Measurements from ENCODE around the gene PLCH1. TPM values are rescaled to one million over a fixed set of nuclear protein-coding genes. Genes with fewer than 3 reads are reported as not detected.
A peak's percentile ranks its signal among the peaks of the same experiment; 100 is the strongest.
"Not testable (repeated sequence)": the region's sequence is repeated elsewhere in the genome, so short reads cannot be mapped to it uniquely, and the experiment has no call there.

Gene PLCH1
- total and polyA plus RNA-seq, 9 of the 15 experiments (the other 6 are each of a cell fraction or from before 2014, with no cell fraction given), result 0.17 to 0.62 (median 0.40) TPM

GRCh38 chr3:155639462-155640055 lies 105.3 kb downstream of the PLCH1 start:
- no peaks in the 10 kb centered on the region for H4K20me1 ChIP-seq (replicated peaks; ENCODE audit: control insufficient read depth, insufficient read depth, low read length)
- H3K9ac ChIP-seq (ENCODE audit: insufficient read depth in 1 of 2, low read depth in 2 of 2, low read length in 2 of 2), result no peak overlapping the region
- no peak overlapping the region for H3K4me2 ChIP-seq (ENCODE audit: insufficient read depth, low read length)
- H3K4me1 ChIP-seq (replicated peaks in 1 of 2; ENCODE audit: control insufficient read depth in 2 of 2, insufficient read depth in 2 of 2, low read length in 2 of 2), result no peaks in the 10 kb centered on the region
- CTCF ChIA-PET (ENCODE audit: low intra/inter-chr PET ratio), result no interaction called here
- DNase-seq (ENCODE audit: extremely low read depth in 1 of 4, low spot score in 3 of 4), result no peak
- H3K9me3 ChIP-seq (replicated peaks; ENCODE audit: control insufficient read depth, insufficient read depth, low read depth, low read length), result no peaks in the 10 kb centered on the region
- H3K27ac ChIP-seq (ENCODE audit: extremely low read depth, low read depth, low read length), result no peak overlapping the region
- no peak overlapping the region for H2AFZ ChIP-seq (ENCODE audit: low read depth, low read length)
- WGBS (ENCODE audit: insufficient coverage, low coverage, missing lambda C conversion rate), result 7% methylated on average over 4 of the region's 4 CpGs
- no peaks in the 10 kb centered on the region for H3K79me2 ChIP-seq (ENCODE audit: control insufficient read depth, insufficient read depth, low read length)
- intact Hi-C loops (cut with micrococcal nuclease), result no loop called here
- in situ Hi-C loops (cut with MboI), result no loop called here
- no TSS peak for BruUV-seq (replicated peaks)
- TF ChIP-seq, protein P1, sequence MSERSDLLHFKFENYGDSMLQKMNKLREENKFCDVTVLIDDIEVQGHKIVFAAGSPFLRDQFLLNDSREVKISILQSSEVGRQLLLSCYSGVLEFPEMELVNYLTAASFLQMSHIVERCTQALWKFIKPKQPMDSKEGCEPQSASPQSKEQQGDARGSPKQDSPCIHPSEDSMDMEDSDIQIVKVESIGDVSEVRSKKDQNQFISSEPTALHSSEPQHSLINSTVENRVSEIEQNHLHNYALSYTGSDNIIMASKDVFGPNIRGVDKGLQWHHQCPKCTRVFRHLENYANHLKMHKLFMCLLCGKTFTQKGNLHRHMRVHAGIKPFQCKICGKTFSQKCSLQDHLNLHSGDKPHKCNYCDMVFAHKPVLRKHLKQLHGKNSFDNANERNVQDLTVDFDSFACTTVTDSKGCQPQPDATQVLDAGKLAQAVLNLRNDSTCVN (CRISPR knock-in tag; IDR thresholded peaks at IDR 0.05), result no peak
- TF ChIP-seq CHD2 (IDR thresholded peaks at IDR 0.05; ENCODE audit: low read depth, low read length) (peak; percentile 54; the same call in 1 of the 2 replicates), HDAC3 (IDR thresholded peaks at IDR 0.05; ENCODE audit: borderline replicate concordance, partially characterized antibody) (no peak), XRCC5 (IDR thresholded peaks at IDR 0.05; ENCODE audit: low read depth, low read length) (no peak)
- FAIRE-seq, result no peak
- H3K9me1 ChIP-seq (ENCODE audit: control insufficient read depth, insufficient read depth, low read length), result no peaks in the 10 kb centered on the region
- H3K36me3 ChIP-seq (ENCODE audit: control insufficient read depth, insufficient read depth, low read length), result no peaks in the 10 kb centered on the region
- no peaks in the 10 kb centered on the region for H3K27me3 ChIP-seq (ENCODE audit: control insufficient read depth in 2 of 2, insufficient read depth in 2 of 2, low read length in 2 of 2)
- POLR2A ChIA-PET, result no interaction called here
- no peak overlapping the region for H3K4me3 ChIP-seq
- ATAC-seq, result peak; percentile 26; the same call in 2 of the 3 replicates

DNA sequence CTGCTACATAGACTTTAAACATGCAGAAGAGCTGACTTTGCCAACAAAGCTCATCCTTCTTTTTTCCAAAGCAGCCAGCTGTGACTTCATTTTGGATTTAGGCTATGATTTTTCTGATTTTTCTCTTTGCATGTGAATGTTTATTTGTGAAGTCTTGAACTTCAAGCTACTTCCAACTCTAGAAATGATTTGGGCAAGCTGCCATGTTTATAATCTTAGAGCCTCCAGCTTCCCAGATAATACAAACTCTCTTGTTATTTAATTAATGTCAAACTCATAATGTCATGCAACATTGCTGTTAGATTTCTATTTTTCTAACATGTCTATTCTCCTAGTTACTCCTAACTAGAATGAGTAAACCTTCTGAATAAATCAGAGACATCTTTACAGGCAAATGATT lies 106.4 kb downstream of the PLCH1 start:
- H3K9me3 ChIP-seq (replicated peaks; ENCODE audit: control insufficient read depth, insufficient read depth, low read depth, low read length); H3K9me1 ChIP-seq (ENCODE audit: control insufficient read depth, insufficient read depth, low read length); DNase-seq (ENCODE audit: extremely low read depth in 1 of 4, low spot score in 3 of 4); H3K4me2 ChIP-seq (ENCODE audit: insufficient read depth, low read length); BruUV-seq (replicated peaks); H3K27ac ChIP-seq (ENCODE audit: extremely low read depth, low read depth, low read length); H2AFZ ChIP-seq (ENCODE audit: low read depth, low read length); intact Hi-C loops (cut with micrococcal nuclease); in situ Hi-C loops (cut with MboI); H3K79me2 ChIP-seq (ENCODE audit: control insufficient read depth, insufficient read depth, low read length); POLR2A ChIA-PET; ATAC-seq; H3K4me3 ChIP-seq; H4K20me1 ChIP-seq (replicated peaks; ENCODE audit: control insufficient read depth, insufficient read depth, low read length); H3K27me3 ChIP-seq (ENCODE audit: control insufficient read depth in 2 of 2, insufficient read depth in 2 of 2, low read length in 2 of 2); CTCF ChIA-PET (ENCODE audit: low intra/inter-chr PET ratio); H3K4me1 ChIP-seq (replicated peaks in 1 of 2; ENCODE audit: control insufficient read depth in 2 of 2, insufficient read depth in 2 of 2, low read length in 2 of 2); H3K9ac ChIP-seq (ENCODE audit: insufficient read depth in 1 of 2, low read depth in 2 of 2, low read length in 2 of 2); H3K36me3 ChIP-seq (ENCODE audit: control insufficient read depth, insufficient read depth, low read length): not testable (repeated sequence)
- FAIRE-seq, result peak; percentile 6

All from K562 (cell line).